Memory B cell (primary cell): ENCODE data around the gene HYPK.
"Not testable (repeated sequence)": the region's sequence is repeated elsewhere in the genome, so short reads cannot be mapped to it uniquely, and the experiment has no call there.

Source experiments
- ATAC-seq: fragments of 150-1000 bp; cut with Tn5 transposase; 2 replicates; pipeline ENCODE4 v1.10.0; 2021; ENCODE audit warnings: low read depth, mild to moderate bottlenecking, moderate library complexity
- DNase-seq, 2 donors: peaks; one replicate each; pipeline ENCODE4 v3.0.0; 2022; ENCODE audit warnings: low spot score in 2 of 2
- H3K27ac Mint-ChIP-seq: one replicate; pipeline ENCODE4 v1.8.0; 2022; ENCODE audit warnings: mild to moderate bottlenecking, moderate library complexity, mixed read lengths
- H3K27me3 Mint-ChIP-seq: one replicate; pipeline ENCODE4 v1.8.0; 2022; ENCODE audit warnings: mixed read lengths
- H3K36me3 Mint-ChIP-seq: one replicate; pipeline ENCODE4 v1.8.0; 2022; ENCODE audit warnings: mild to moderate bottlenecking, mixed read lengths
- H3K4me1 Mint-ChIP-seq: one replicate; pipeline ENCODE4 v1.8.0; 2022; ENCODE audit warnings: mixed read lengths
- H3K4me3 Mint-ChIP-seq: one replicate; pipeline ENCODE4 v1.8.0; 2022; ENCODE audit warnings: mild to moderate bottlenecking, moderate library complexity, mixed read lengths
- H3K9me3 Mint-ChIP-seq: one replicate; pipeline ENCODE4 v1.8.0; 2022; ENCODE audit warnings: mixed read lengths

Gene HYPK

DNA sequence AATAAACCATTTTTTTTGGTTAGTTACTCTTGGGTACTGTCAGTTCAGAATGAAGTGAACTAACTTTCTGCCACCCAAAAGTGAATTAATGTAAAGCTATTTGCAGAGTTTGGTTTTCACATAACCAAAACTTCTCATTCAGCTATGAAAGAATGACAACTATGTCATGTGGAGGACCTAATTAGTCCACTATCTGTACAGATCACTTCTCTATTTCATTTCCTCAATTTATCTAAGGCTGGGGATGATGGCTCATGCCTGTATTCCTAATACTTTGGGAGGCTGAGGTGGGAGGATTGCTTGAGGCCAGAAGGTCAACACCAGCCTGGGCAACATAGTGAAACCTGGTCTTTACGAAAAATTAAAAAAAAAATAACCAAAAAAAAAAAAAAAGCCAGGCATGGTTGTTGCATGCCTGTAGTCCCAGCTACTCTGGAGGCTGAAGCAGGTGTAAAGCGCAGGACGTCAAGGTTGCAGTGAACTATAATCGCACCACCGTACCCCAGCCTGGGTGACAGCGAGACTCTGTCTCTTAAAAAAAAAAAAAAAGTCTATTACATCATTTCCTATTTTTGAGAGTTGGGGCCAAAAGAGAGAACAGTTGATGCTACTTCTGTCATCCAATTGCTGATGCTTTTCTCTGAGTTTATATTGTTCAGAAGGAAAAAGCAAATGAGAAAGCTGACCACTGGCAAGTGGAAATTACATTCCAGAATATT is 8.7 kb downstream of the HYPK start:
- Mint-ChIP-seq H3K9me3 (no peaks in the 10 kb centered on the region), H3K4me1 (peaks cover 11% of the 10 kb centered on the region), H3K27me3 (no peaks in the 10 kb centered on the region), H3K4me3 (peak overlapping the region; percentile 60), H3K36me3 (peaks cover 25% of the 10 kb centered on the region), H3K27ac (peak overlapping the region; percentile 95)
- DNase-seq (peak in 1 of 2 donors; percentile 52), ATAC-seq (peak; percentile 91)

DNA sequence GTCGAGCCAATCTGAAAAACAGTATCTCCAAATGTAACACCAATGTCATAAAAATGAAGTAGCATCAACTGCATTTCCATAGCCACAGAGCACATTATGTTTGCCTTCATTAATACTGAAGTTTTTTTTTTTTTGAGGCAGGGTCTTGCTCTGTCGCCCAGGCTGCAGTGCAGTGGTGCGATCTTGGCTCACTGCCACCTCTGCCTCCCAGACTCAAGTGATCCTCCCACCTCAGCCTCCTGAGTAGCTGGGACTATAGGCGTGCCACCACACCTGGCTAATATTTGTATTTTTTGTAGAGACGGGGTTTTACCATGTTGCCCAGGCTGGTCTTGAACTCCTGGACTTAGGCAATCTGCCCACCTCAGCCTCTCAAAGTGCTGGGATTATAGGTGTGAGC is 14.7 kb downstream of the HYPK start:
- not testable (repeated sequence) for ATAC-seq, H3K27me3 Mint-ChIP-seq, DNase-seq, H3K4me3 Mint-ChIP-seq, H3K9me3 Mint-ChIP-seq, H3K4me1 Mint-ChIP-seq
- H3K27ac Mint-ChIP-seq: peak overlapping the region; percentile 45
- H3K36me3 Mint-ChIP-seq: peaks cover 21% of the 10 kb centered on the region

DNA sequence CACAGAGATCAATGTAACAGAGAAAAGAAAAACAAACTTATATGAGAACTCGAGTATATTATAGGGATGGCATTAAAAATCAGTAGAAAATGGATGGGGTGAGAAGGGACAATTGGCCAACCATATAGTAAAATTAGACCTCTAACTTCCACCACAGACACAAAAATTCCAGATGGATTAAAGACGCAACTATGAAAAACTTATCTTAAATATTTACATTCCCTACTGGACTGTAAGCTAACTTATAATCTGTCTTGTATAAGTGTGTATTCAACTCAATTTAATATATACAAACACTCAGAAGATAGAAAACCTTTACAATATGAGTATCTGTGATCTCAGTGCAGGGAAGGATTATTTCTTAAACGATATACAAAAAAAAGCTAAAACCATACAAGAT is 21.1 kb downstream of the HYPK start:
- DNase-seq (no peak), ATAC-seq (no peak)
- H3K27me3 Mint-ChIP-seq: no peaks in the 10 kb centered on the region
- peak overlapping the region; percentile 36 for H3K27ac Mint-ChIP-seq
- H3K4me3 Mint-ChIP-seq: peak overlapping the region; percentile 28
- H3K4me1 Mint-ChIP-seq: peaks cover 9% of the 10 kb centered on the region
- H3K9me3 Mint-ChIP-seq: no peaks in the 10 kb centered on the region
- H3K36me3 Mint-ChIP-seq: peaks cover 7% of the 10 kb centered on the region

DNA sequence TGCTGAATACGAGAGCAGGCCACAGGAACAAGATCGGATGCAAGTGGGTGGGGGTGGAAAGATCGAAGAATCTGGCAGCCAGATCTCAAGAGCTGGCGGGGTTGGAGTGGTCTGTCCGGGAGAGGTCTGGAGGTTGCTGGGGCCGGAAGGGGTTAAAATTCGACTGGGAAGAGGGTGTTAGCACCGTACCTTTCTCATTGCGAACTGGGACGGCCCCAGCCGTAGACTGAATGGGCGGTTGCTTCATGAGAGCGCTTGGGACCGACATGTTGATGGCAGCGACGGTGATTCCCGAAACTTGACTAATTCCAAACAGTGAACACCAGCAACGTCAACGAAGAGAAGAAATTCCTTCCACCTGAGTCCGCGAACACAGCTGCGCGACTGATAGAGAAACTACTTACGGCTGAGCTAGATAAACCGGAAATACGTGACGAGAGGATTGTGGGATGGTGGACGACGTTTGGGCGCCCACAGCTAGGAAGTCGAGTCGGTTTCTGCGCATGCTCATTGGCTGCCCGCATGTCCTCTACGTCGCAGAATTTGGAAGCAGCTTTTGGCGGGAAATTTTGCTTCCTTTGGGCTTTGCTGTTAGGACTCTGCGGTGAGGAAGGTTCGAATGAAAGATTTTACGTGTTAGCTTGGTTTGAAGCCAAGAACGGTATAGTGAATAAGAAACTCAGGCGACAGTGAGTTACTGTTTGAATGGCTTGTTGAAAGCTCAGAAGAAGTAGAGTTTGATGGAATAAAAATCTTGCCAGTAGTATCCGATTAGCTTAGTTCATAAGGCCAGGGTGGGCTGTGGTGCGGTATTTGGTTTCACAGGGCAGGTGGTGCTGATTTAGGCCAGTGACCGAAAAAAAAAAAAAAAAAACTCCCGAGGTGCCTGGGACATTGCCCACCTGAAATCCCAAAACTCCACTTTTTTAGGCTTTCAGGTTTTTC is 24.2 kb downstream of the HYPK start, which contains the start of gene MFAP1:
Gene MFAP1 (minus strand): TSS at position 389 of the 945 bp plus-strand sequence. CDS start 121 bp downstream, at position 268.
- peaks cover 2% of the 10 kb centered on the region for H3K36me3 Mint-ChIP-seq

DNA sequence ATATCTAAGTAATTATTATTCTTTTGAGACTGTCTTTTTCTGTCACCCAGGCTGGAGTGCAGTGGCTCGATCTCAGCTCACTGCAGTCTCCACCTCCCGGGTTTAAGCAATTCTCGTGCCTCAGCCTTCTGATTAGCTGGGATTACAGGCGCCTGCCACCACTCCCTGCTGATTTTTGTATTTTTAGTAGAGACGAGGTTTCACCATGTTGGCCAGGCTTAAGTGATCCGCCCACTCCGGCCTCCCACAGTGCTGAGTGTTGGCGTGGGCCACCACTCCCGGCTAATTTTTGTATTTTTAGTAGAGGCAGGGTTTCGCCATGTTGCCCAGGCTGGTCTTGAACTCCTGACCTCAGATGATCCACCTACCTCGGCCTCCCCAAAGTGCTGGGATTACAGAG is 24.9 kb downstream of the HYPK start:
- Mint-ChIP-seq H3K4me3 (peak overlapping the region; percentile 24), H3K27ac (peak overlapping the region; percentile 38), H3K4me1 (peaks cover 30% of the 10 kb centered on the region)
- not testable (repeated sequence) for H3K27me3 Mint-ChIP-seq, H3K36me3 Mint-ChIP-seq, H3K9me3 Mint-ChIP-seq, DNase-seq, ATAC-seq

More for the DNA sequence above, 24.2 kb downstream of the HYPK start, which contains the start of gene MFAP1:
- Mint-ChIP-seq H3K4me1 (peaks cover 24% of the 10 kb centered on the region), H3K9me3 (no peaks in the 10 kb centered on the region), H3K27ac (peak within 1 kb of the TSS; percentile 98), H3K4me3 (peak within 1 kb of the TSS; percentile 95), H3K27me3 (no peaks in the 10 kb centered on the region)
- DNase-seq: peak; percentile 71 to 85
- ATAC-seq: peak; percentile 88

DNA sequence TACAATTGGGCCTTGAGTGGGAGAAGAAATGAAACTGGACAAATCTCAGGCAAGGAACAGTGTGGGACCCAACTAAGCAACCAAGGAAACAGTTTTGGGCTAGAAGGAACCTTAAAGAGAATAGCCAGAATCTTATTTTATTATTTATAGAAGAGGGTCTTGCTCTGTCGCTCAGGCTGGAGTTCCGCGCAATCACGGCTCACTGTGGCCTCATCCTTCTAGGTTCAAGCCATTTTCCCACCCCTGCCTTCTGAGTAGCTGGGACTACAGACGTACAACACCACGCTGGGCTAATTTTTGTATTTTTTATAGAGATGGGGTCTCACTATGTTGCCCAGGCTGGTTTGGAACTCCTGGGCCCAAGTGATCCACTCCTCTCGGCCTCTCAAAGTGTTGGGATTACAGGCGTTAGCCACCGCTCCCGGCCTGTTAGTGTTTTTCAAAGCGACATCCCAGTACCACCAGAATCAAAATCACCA is 25.7 kb downstream of the HYPK start:
- no peak for ATAC-seq
- H3K4me1 Mint-ChIP-seq: peaks cover 32% of the 10 kb centered on the region

DNA sequence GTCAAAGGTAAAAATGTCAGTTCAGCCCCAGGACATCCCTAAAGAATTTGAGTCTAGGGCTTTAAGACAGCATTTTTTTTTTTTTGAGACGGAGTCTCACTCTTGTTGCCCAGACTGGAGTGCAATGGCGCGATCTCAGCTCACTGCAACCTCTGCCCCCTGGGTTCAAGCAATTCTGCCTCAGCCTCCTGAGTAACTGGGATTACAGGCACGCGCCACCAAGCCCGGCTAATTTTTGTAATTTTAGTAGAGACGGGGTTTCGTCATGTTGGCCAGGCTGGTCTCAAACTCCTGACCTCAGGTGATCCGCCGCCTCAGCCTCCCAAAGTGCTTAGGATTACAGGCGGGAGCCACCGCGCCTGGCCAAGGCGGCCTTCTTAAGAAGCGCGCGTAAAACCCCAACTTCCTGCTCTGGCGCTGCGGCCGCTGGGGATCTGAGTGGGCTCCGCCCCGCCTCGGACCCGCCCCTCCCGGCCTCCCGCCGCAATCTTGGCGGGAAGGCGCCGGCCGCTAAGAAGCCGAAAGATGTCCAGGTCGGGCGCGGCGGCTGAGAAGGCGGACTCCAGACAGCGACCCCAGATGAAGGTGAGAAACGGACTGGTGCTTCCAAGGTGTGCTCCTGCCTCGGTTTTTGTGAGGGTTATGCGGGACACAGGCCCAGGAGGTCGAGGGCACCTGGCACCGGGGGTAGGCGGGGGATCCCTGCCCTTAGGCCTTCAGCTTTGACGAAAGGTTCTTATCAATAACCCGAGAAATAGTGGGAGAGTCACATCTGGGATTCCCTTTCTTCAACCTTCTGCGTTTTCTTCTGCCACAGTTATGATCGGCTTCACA is 26.3 kb downstream of the HYPK start, which contains the start of gene WDR76:
Gene WDR76 (plus strand): TSS at position 495 of the 834 bp plus-strand sequence. CDS start 31 bp downstream, at position 526.
- peaks cover 33% of the 10 kb centered on the region for H3K4me1 Mint-ChIP-seq
- H3K27me3 Mint-ChIP-seq: no peaks in the 10 kb centered on the region
- H3K4me3 Mint-ChIP-seq: peak within 1 kb of the TSS; percentile 85
- DNase-seq: peak; percentile 45 to 52
- H3K36me3 Mint-ChIP-seq: peaks cover 2% of the 10 kb centered on the region
- peak; percentile 67 for ATAC-seq
- H3K27ac Mint-ChIP-seq: peak within 1 kb of the TSS; percentile 77
- no peaks in the 10 kb centered on the region for H3K9me3 Mint-ChIP-seq

More for the DNA sequence above, 25.7 kb downstream of the HYPK start:
- Mint-ChIP-seq H3K27me3 (no peaks in the 10 kb centered on the region), H3K36me3 (peaks cover 2% of the 10 kb centered on the region), H3K27ac (peak overlapping the region; percentile 38), H3K9me3 (no peaks in the 10 kb centered on the region), H3K4me3 (peak overlapping the region; percentile 85)
- no peak for DNase-seq

DNA sequence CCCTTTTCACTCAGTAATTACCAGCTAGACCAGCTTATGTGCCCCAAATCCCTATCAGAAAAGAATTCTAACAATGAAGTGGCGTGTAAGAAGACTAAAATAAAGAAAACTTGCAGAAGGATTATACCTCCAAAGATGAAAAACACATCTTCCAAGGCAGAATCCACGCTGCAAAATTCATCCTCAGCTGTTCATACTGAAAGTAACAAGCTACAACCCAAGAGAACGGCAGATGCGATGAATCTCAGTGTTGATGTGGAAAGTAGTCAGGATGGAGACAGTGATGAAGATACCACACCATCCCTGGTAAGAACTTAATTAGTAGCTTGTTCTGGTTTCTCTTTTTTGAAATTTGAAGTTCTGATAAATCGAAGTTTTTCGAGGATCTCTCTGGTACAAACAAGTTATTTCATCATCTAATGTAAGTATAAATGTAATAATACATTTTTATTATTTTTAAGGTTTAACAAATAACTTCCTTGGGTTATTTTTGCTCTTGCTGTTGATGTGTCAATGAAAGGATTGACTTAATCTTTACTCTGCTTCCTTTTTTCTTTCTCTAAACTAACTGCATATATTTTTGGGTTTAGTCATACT is 27.8 kb downstream of the HYPK start:
- H3K4me1 Mint-ChIP-seq: peaks cover 33% of the 10 kb centered on the region

DNA sequence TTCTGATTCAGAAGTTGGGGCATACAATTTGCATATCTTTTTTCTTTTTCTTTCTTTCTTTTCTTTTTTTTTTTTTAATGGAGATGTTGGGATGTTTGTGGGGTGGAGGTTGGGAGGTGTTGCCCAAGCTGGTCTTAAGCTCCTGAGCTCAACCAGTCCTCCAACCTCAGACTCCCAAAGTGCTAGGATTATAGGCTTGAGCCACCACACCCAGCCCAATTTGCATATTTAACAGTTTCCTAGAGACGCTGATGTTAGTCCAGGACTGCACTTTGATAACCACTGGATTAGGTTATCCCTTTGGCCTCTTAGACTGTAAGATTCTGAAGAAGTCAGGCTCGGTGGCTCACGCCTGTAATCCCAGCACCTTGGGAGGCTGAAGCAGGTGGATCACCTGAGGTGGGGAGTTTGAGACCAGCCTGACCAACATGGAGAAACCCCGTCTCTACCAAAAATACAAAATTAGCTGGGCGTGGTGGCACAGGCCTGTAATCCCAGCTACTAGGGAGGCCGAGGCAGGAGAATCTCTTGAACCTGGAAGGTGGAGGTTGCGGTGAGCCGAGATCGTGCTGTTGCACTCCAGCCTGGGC is 29.6 kb downstream of the HYPK start:
- H3K27me3 Mint-ChIP-seq, ATAC-seq, DNase-seq, H3K9me3 Mint-ChIP-seq, H3K36me3 Mint-ChIP-seq: not testable (repeated sequence)
- peak overlapping the region; percentile 76 for H3K27ac Mint-ChIP-seq
- peaks cover 29% of the 10 kb centered on the region for H3K4me1 Mint-ChIP-seq
- peak overlapping the region; percentile 46 for H3K4me3 Mint-ChIP-seq

More for the DNA sequence above, 27.8 kb downstream of the HYPK start:
- Mint-ChIP-seq H3K9me3 (no peaks in the 10 kb centered on the region), H3K36me3 (no peaks in the 10 kb centered on the region), H3K27me3 (no peaks in the 10 kb centered on the region), H3K4me3 (peak overlapping the region; percentile 85), H3K27ac (peak overlapping the region; percentile 77)
- no peak for DNase-seq
- no peak for ATAC-seq

DNA sequence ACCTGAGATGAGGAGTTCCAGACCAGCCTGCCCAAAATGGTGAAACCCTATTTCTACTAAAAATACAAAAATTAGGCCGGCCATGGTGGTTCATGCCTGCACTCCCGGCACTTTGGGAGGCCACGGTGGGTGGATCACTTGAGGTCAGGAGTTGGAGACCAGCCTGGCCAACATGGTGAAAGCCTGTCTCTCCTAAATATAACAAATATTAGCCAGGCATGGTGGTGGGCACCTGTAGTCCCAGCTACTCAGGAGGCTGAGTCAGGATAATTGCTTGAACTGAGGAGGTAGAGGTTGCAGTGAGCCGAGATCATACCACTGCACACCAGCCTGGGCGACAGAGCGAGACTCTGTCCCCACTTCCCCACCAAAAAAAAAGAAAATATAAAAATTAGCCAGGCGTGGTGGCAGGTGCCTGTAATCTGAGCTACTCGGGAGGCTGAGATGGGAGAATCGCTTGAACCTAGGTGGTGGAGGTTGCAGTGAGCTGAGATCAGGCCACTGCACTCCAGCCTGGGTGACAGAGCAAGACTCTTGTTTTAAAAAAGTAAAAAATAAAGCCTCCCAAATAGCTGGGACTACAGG is 30.4 kb downstream of the HYPK start:
- peaks cover 29% of the 10 kb centered on the region for H3K4me1 Mint-ChIP-seq
- not testable (repeated sequence) for H3K4me3 Mint-ChIP-seq, H3K36me3 Mint-ChIP-seq, H3K27ac Mint-ChIP-seq, ATAC-seq, H3K27me3 Mint-ChIP-seq, DNase-seq, H3K9me3 Mint-ChIP-seq

DNA sequence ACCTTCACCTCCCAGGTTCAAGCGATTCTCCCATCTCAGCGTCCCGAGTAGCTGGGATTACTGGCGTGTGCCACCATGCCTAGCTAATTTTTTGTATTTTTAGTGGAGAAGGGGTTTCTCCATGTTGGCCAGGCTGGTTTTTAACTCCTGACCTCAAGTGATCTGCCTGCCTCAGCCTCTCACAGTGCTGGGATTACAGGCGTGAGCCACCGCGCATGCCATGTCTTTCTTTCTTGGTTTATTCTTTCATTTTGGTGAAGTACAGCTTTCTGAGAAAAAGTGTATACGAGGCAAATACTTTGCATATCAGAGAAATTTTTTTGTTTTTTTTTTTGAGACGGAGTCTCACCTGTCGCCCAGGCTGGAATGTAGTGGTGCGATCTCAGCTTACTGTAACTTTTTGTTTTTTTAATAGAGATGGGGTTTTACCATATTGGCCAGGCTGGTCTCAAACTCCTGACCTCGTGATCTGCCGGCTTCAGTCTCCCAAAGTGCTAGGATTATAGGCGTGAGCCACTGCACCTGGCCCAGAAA is 31.2 kb downstream of the HYPK start:
- not testable (repeated sequence) for H3K4me3 Mint-ChIP-seq, H3K36me3 Mint-ChIP-seq, H3K27ac Mint-ChIP-seq, H3K9me3 Mint-ChIP-seq, ATAC-seq, DNase-seq, H3K27me3 Mint-ChIP-seq
- peaks cover 29% of the 10 kb centered on the region for H3K4me1 Mint-ChIP-seq

DNA sequence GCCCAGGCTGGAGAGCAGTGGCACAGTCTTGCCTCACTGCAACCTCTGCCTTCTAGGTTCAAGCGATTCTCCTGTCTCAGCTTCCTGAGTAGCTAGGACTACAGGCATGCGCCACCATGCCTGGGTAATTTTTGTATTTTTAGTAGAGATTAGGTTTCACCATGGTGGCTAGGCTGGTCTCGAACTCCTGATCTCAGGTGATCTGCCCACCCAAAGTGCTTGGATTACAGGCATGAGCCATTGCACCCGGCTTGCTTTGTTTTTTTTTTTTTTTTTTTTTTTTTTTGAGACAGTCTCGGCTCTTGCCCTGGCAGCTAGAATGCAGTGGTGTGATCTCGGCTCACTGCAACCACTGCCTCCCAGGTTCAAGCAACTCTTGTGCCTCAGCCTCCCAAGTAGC is 32.1 kb downstream of the HYPK start:
- peaks cover 26% of the 10 kb centered on the region for H3K4me1 Mint-ChIP-seq
- not testable (repeated sequence) for H3K36me3 Mint-ChIP-seq, H3K27me3 Mint-ChIP-seq, ATAC-seq, H3K27ac Mint-ChIP-seq, H3K9me3 Mint-ChIP-seq, DNase-seq, H3K4me3 Mint-ChIP-seq
